Breast epithelium (tissue), 3 donors: ENCODE results near the gene TCEAL1.

Source experiments
- CTCF ChIP-seq, 3 donors: fragments of 450-650 bp; IDR thresholded peaks; one replicate each; pipeline ENCODE4 v1.5.1; 2016 to 2017; ENCODE audit warnings: antibody characterized with exemption in 3 of 3, mild to moderate bottlenecking in 3 of 3, moderate library complexity in 3 of 3
- POLR2A ChIP-seq: fragments of 450-650 bp; IDR thresholded peaks from one replicate; pipeline ENCODE4 v1.6.1; 2016; ENCODE audit warnings: antibody characterized with exemption, mild to moderate bottlenecking, moderate library complexity

GRCh38 chrX:103608306-103608963 lies 20.3 kb upstream of the TCEAL1 start:
- no peak for TF ChIP-seq CTCF (IDR thresholded peaks at IDR 0.05)
- no peak for TF ChIP-seq POLR2A
